Motor neuron (in vitro differentiated cells): ENCODE data around the gene TENM3. TPM values are rescaled to one million over a fixed set of nuclear protein-coding genes. Genes with fewer than 3 reads are reported as not detected.

ENCODE experiments used
- ATAC-seq, 8 experiments: fragments of 200-7000 bp; cut with Tn5 transposase; replicated peaks in 6 of 8; 2 replicates each; pipeline ENCODE4 v1.8.0; 2021; ENCODE audit warnings: mild to moderate bottlenecking in 8 of 8, moderate library complexity in 8 of 8
- H3K27ac ChIP-seq, 2 donors: fragments of 250-450 bp; sonication (Bioruptor Pico); 2 replicates each; pipeline ENCODE4 v1.9.0; 2021; ENCODE audit warnings: antibody characterized with exemption in 2 of 2, mild to moderate bottlenecking in 2 of 2, moderate library complexity in 1 of 2
- H3K4me1 ChIP-seq, 2 donors: fragments of 250-450 bp; sonication (Bioruptor Pico); replicated peaks in 1 of 2; 2 replicates each; pipeline ENCODE4 v1.6.1; 2021; ENCODE audit warnings: antibody characterized with exemption in 2 of 2, mild to moderate bottlenecking in 2 of 2, moderate library complexity in 1 of 2
- H3K4me3 ChIP-seq, 5 donors: fragments of 250-450 bp; sonication (Bioruptor Pico); 2 replicates each; pipeline ENCODE4 v1.9.0; 2021; ENCODE audit warnings: antibody characterized with exemption in 5 of 5, mild to moderate bottlenecking in 5 of 5, moderate library complexity in 4 of 5
- WGBS, 10 experiments: fragments of 450-650 bp; shearing (Covaris generic); methylation state at CpG; one replicate each; pipeline ENCODE4 v1.0.0; 2022; 5-methylcytosine and 5-hydroxymethylcytosine counted together
- in situ Hi-C, 9 experiments: fragments of 400-800 bp; cut with MboI; loops; one replicate each; pipeline ENCODE4 v1.15.0; 2021; ENCODE audit warnings: low sequenced_read_pairs in 9 of 9, low pct_unique_long_range_greater_than_20kb in 2 of 9; ENCODE audit not compliant: unreplicated experiment in 9 of 9
- total RNA-seq, 8 experiments: library from RNA; unstranded; fragments of 300-600 nt; gene quantifications; 2 replicates each; pipeline versions ENCODE4 v1.2.3 to v1.2.4, GENCODE V29; 2022

Gene TENM3
- total RNA-seq, 8 experiments from 2014 or later, result 9.1 to 129 (median 42.0) TPM

DNA sequence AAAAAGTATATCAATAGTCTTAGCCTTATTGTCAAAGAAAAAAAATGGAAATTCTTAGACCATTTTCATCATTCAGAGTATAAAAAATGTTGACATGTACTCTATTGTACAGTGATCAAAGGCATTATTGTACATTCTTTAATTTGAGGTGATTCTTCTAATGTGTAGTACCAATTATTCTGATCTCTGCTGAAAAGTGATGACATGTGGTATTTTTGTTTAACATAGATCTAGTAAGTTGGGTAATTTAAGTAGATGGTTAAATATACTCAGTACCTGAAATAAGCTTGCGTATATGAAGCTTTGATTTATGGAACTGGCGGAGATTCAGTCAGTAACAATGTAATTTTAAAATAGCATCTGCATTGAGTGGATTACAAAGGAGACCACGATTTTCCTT lies 5.1 kb downstream of the TENM3 start:
- Histone ChIP-seq H3K27ac (no peak overlapping the region), H3K4me3 (no peak overlapping the region), H3K4me1 (no peaks in the 10 kb centered on the region)
- 25 to 100% (median 82%) methylated on average over 1 to 3 of the region's 3 CpGs; no CpG with 5 or more reads in 1 of the 10 experiments for WGBS, 10 experiments
- in situ Hi-C loops, result no loop called here
- no peak for ATAC-seq

DNA sequence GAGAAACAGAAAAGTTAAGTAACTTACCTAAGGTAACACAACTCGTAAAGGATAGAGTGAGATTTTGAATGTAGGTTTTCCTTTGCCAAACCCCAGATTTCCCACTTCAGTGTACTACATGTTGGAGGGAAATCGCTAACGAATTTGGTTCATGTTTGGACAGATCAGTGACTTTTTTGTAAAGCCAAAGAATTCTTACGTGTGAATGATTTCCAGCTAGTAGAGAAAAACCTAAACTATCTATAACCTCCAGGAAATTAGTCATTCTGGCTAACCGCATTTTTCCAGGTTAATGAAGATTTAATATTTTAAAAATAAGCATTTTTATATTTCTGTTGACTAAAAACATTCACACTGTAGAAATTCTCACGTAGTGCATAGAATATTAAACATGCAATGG lies 7.2 kb downstream of the TENM3 start:
- WGBS, 10 experiments, result 46 to 100% (median 96%) methylated on average over 1 to 6 of the region's 6 CpGs
- no peak for ATAC-seq
- Histone ChIP-seq H3K4me1 (peaks cover 0 to 7% of the 10 kb centered on the region in 2 donors), H3K4me3 (no peak overlapping the region), H3K27ac (no peak overlapping the region)
- in situ Hi-C loops, result no loop called here

DNA sequence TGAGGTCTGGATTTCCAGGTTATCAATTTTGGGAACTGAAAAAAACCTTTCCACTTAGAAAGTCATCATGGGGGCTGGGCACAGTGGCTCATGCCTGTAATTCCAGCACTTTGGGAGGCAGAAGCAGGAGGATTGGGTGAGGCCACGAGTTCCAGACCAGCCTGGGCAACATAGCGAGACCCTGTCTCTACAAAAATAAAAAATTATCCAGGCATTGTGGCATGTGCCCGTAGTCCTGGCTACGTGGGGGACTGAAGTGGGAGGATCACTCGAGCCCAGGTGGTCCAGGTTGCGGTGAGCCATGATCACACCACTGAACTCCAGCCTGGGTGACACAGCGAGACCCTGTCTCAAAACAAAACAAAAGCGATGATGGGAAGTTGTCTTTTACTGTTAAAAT lies 7.9 kb downstream of the TENM3 start:
- in situ Hi-C loops, result no loop called here
- no peak overlapping the region for H3K27ac ChIP-seq
- peaks cover 0 to 7% of the 10 kb centered on the region in 2 donors for H3K4me1 ChIP-seq
- WGBS, 10 experiments, result 57 to 100% (median 85%) methylated on average over 2 to 8 of the region's 8 CpGs; no CpG with 5 or more reads in 4 of the 10 experiments
- ATAC-seq, result no peak
- no peak overlapping the region for H3K4me3 ChIP-seq

DNA sequence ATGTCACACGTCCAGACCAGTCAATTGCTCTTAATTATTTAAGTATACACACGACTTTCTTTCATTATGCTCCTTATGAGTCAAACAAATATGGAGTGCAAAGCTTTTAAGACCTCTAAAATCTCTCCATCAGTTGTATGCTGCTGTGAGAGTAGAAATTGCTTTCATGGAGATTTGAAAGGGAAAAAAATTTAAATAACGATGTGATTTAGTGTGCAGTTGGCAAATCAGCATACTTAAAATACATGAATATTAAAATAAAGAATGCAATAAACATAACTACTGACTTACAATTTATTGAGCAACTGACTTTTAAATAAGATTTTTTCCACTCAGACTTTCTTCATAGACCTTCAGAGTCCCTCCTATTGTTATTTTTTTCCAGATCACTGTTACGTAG lies 9.0 kb downstream of the TENM3 start:
- in situ Hi-C loops, result no loop called here
- WGBS, 10 experiments, result 13 to 100% (median 84%) methylated on average over 2 to 4 of the region's 4 CpGs
- H3K4me3 ChIP-seq, result no peak overlapping the region
- H3K4me1 ChIP-seq, result peaks cover 0 to 7% of the 10 kb centered on the region in 2 donors
- peak in 2 of 8 experiments; percentile 58 to 92 for ATAC-seq
- no peak overlapping the region for H3K27ac ChIP-seq

DNA sequence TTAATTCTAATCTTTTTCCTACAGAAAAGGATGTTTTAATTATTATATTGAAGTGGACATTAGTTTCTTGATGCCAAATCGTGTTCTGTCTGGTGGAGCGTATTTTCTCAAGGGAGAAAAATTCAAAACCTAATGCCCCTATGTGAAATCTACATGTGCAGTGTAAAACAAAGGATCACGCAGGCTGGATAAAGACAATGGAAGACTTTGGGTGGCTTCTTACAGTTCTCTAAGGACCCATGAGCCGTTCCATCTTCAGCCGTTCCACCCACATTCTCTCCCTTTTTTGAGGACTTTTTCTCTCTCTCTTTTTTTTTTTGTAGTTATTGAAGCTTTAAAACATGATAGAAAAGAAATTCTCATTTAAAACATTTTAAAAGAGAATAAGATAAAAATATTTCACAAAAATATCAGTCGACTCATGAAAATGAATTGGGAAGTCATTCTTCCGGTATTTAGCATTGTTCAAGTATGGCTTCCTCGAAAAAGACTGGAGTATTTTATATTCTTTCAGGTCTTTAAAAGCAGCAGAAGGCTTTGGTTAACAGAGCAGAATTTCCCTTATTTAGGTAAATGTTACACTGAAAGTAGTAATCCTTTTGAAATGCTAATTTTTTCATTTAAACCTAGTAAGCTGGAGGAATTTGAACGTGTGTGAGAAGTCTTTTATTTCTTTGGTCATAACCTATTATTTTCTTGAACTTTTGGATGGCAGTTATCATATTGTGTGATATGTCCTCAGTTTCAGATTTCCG lies 11.0 kb downstream of the TENM3 start:
- H3K27ac ChIP-seq, result no peak overlapping the region
- ATAC-seq, result no peak
- 23 to 89% (median 65%) methylated on average over 2 to 10 of the region's 10 CpGs for WGBS, 10 experiments
- H3K4me1 ChIP-seq, result peaks cover 0 to 7% of the 10 kb centered on the region in 2 donors
- in situ Hi-C loops, result no loop called here
- no peak overlapping the region for H3K4me3 ChIP-seq

DNA sequence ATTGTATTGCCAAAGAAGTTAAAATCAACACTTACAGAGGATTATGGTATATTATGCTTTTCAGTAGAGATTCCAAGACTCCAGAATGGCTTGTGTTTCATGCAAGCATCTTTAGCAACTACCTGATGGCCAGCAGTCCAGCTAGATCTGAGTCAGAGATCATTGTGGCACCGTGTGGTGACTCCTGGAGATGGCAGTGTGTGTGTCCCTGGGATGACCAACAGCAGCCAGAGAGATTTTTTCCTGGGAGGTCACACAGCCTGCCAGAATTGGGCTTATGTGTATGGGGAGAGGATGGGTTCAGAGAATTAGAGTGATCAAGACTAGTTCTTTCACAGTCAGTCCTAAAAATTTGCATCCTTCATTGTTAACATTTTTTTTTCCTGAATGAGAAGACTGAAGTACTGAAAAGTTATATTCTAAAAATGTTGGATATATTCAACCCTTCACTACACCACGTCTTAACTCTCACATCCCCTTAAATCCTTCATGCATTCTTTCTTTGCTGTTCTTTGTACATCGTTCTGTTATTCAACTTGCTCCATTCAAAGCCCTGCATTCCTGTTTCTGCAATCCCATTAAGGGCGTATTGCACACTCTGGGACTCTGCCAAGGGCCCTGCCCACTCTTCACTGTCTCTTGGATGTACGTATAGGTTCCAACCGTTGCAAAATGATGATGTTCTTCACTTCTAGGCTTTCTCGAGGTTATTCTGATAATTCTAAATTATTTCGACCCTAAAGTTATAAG lies 12.4 kb downstream of the TENM3 start:
- Histone ChIP-seq H3K27ac (no peak overlapping the region), H3K4me3 (no peak overlapping the region), H3K4me1 (peaks cover 0 to 7% of the 10 kb centered on the region in 2 donors)
- ATAC-seq, result peak in 7 of 8 experiments; percentile 9 to 79 (median 31)
- in situ Hi-C loops, result no loop called here
- WGBS, 10 experiments, result 18 to 92% (median 63%) methylated on average over 1 to 8 of the region's 8 CpGs; no CpG with 5 or more reads in 1 of the 10 experiments

DNA sequence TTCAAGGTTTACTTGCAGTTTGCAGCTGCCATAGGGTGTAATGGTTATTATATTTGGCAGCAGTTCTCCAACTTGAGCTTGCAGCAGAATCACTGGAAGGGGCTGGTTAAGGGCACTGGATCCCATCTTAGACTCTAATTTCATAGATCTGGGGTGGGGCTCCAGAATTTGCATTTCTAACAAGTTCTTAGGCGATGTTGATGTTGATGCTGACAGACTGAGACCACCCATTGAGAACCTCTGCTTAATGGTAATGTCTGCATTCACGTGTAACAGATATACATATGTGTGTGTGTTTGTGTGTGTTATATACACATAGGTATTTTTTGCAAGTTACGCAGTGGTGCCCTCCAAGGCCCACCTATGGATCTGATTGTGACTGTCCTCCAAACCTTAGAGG lies 13.8 kb downstream of the TENM3 start:
- 10 to 100% (median 86%) methylated on average over 1 to 3 of the region's 3 CpGs; no CpG with 5 or more reads in 5 of the 10 experiments for WGBS, 10 experiments
- H3K27ac ChIP-seq, result no peak overlapping the region
- no peak overlapping the region for H3K4me3 ChIP-seq
- no peak for ATAC-seq
- H3K4me1 ChIP-seq, result peaks cover 0 to 7% of the 10 kb centered on the region in 2 donors
- in situ Hi-C loops, result no loop called here

DNA sequence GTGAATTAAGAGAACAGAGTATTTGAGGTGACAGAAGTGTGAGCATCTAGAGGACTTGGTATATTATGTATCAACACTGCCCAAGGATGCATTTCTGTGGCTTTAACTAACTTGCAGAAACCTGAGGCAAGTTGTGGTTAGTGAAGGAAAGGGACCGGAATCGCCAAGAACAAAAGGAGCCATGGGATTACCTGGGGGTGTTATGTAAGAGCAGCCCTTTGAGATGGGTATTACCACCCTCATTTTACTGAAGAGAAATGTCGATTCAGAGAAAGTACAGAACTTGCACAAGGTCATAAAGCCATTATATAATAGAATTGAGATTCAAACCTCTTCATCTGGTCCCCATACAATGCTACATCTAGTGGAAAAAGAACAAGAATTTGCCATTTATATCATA lies 14.3 kb downstream of the TENM3 start:
- no peak overlapping the region for H3K4me3 ChIP-seq
- in situ Hi-C loops, result no loop called here
- ATAC-seq, result no peak
- no peak overlapping the region for H3K27ac ChIP-seq
- WGBS, 10 experiments, result 0 to 94% (median 58%) methylated on average over 1 to 3 of the region's 3 CpGs; no CpG with 5 or more reads in 2 of the 10 experiments
- H3K4me1 ChIP-seq, result peaks cover 0 to 7% of the 10 kb centered on the region in 2 donors

DNA sequence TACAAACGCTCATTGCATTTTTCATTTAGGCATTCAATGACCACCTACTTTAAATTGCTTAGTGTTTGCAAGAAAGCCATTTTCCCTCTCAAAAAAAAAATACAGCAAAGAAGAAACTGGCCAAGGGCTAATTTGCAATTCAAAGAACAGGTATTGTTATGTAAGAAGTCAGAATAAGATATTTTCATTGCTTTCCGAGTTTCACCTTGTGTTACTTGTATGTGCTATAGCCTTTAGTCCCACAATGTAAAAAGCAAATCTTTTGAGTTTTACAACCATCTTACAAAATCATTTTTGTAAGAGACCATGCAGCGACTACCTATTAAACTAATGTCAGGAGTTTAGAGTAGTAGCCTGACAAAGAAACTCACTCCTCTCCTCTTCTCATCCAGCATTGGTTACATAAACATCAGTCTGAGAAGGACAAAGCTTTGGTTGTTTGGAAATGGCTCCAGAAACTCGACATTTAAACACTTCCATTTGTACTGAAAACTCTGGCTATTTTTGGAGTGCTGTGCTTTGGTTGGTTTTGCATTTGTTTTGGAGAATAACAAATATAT lies 15.3 kb downstream of the TENM3 start:
- in situ Hi-C loops, result no loop called here
- Histone ChIP-seq H3K4me3 (no peak overlapping the region), H3K27ac (peak overlapping the region in 1 of 2 donors; percentile 13), H3K4me1 (peaks cover 0 to 7% of the 10 kb centered on the region in 2 donors)
- no peak for ATAC-seq
- WGBS, 10 experiments, result 13 to 69% (median 33%) methylated on average over 3 to 4 of the region's 4 CpGs; no CpG with 5 or more reads in 1 of the 10 experiments

DNA sequence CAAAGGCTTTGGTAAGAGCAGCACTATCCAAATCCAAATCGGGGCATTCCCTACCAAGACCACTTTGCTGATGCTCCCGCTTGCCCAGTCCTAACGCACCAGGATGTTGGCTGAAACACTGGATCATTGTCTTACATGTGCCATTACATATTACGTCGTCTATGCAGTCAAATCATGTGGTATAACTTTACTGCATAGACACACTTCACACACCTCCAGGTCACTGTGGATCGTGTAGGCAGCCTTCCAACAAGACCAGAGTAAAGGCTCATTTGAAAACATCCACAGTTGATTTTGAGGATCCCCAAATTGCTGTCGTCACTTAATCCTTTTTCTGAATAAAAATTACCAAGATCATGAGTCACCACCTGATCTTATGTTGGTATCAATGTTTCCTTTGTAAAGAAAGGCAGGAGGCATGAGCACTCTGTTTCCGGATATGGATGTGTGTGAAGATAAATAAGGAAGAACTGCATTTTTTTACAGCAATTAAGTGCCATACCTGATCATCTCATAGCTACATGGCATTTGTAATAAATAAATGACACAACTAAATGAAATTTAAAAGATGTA lies 18.5 kb downstream of the TENM3 start:
- in situ Hi-C loops, result no loop called here
- 21 to 100% (median 93%) methylated on average over 1 to 8 of the region's 8 CpGs for WGBS, 10 experiments
- no peaks in the 10 kb centered on the region for H3K4me1 ChIP-seq
- no peak overlapping the region for H3K27ac ChIP-seq
- H3K4me3 ChIP-seq, result no peak overlapping the region
- ATAC-seq, result no peak

DNA sequence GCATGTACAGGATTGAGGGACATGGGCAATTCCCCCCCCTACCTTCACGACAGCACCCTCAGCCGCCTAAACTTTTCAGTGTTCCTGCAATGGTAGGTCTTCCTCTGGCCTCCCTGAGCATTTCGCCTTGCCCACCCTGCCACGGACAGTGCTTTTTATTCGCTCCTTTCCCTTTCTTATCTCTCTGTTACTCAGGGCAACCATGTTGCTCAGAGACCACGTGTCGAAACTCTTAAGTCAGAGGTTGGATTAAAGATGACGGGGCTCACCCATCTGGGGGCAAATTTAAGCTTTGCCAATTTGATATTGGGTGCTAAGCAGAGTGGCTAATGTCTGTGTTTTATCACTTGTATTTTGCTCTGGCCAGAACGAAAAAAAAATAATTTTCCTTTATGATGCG lies 20.4 kb downstream of the TENM3 start:
- Histone ChIP-seq H3K27ac (no peak overlapping the region), H3K4me1 (no peaks in the 10 kb centered on the region), H3K4me3 (no peak overlapping the region)
- 21 to 100% (median 97%) methylated on average over 1 to 10 of the region's 10 CpGs; no CpG with 5 or more reads in 3 of the 10 experiments for WGBS, 10 experiments
- ATAC-seq, result no peak
- in situ Hi-C loops, result no loop called here

DNA sequence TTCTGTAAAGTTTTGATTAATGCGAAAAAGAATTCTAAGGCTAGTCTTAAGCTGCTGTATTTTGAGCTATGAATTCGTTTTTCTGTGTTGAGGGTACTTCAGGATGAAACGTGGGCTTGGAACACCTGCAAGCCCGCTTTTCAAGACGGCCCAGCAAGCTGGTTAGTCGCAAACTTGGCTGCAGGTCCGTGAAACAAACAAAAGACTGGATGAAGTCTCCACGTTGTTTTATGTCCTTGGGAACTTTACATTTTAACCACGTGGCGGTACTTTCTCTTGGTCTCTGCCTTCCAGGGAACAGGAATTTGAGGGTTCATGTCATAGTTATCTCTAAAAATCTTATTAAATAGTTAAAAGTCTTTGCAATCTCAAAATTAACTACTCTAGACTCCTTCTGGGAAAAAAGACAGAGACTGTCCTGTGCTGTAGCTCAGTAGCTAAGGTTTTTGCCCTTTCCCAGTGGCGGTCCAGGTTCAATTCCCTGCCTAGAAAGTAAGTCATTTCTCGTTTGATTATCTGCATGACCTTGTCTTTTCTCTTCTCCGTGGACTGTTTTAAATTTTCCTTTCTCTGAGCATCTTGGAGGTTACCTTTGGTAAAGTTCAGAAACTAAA lies 21.0 kb downstream of the TENM3 start:
- no peaks in the 10 kb centered on the region for H3K4me1 ChIP-seq
- H3K4me3 ChIP-seq, result no peak overlapping the region
- ATAC-seq, result no peak
- H3K27ac ChIP-seq, result no peak overlapping the region
- in situ Hi-C loops, result no loop called here
- WGBS, 10 experiments, result 16 to 94% (median 86%) methylated on average over 2 to 13 of the region's 13 CpGs

DNA sequence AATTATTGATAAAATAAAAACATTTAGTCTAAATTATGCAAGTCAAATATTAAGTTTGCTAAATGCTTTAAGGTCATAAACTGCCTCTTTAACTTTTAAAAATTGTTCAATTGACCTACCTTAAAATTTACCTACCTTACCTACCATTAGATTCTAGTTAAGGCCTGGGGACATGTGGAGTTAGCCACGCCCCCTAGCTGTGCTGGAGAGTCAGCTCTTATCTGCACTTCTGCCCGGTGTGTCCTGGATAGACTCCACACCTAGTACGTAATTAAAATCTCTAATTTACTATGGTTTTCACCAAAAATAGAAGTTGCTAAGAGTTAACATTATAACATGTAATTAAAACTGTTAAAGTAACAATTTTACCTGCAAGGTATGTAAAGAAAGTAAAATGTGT lies 22.7 kb downstream of the TENM3 start:
- no peak overlapping the region for H3K27ac ChIP-seq
- ATAC-seq, result no peak
- WGBS, 10 experiments, result 0 to 100% (median 86%) methylated on average over 1 to 3 of the region's 3 CpGs
- in situ Hi-C loops, result no loop called here
- no peaks in the 10 kb centered on the region for H3K4me1 ChIP-seq
- H3K4me3 ChIP-seq, result no peak overlapping the region
